ENCODE results near the gene DNAJC24. TPM values are rescaled to one million over a fixed set of nuclear protein-coding genes. Genes with fewer than 3 reads are reported as not detected.

DNAJC24 gene
- total RNA-seq, 2 experiments from 2014 or later = 6.5 to 7.5 TPM

- Mint-ChIP-seq H3K36me3 (ENCODE audit: low read depth) (no peaks in the 10 kb centered on the region), H3K27me3 (peaks cover 11% of the 10 kb centered on the region), H3K4me3 (no peak overlapping the region), H3K4me1 (ENCODE audit: low read depth) (peaks cover 33% of the 10 kb centered on the region), H3K27ac (peak overlapping the region; percentile 3), H3K9me3 (no peaks in the 10 kb centered on the region)
- POLR2A ChIA-PET = no interaction called here
- Histone ChIP-seq H3K9me3 (ENCODE audit: control insufficient read depth in 1 of 2, insufficient read depth in 1 of 2, low read length in 2 of 2) (no peaks in the 10 kb centered on the region), H3K36me3 (ENCODE audit: insufficient read depth, low read length) (no peaks in the 10 kb centered on the region), H3K4me3 (ENCODE audit: low read length) (no peak overlapping the region), H3K27ac (ENCODE audit: low read depth in 1 of 2, low read length in 2 of 2) (no peak overlapping the region), H3K4me1 (ENCODE audit: insufficient read depth, low read length) (peaks cover 7% of the 10 kb centered on the region), H3K27me3 (ENCODE audit: control insufficient read depth in 1 of 2, insufficient read depth in 2 of 2, low read length in 2 of 2) (no peaks in the 10 kb centered on the region)
- no peak for ATAC-seq (ENCODE audit: poor library complexity)
- intact Hi-C loops (cut with DNase I, micrococcal nuclease) = loop anchor here (10.0 kb wide), 2 partner anchors 143 to 1223 kb away; partner anchors contain the start of genes EIF3M (in 1 of the 2), ELP4 (in 1 of the 2) and IMMP1L (in 1 of the 2)
- CTCF ChIA-PET = no interaction called here
- TF ChIP-seq, protein P1, sequence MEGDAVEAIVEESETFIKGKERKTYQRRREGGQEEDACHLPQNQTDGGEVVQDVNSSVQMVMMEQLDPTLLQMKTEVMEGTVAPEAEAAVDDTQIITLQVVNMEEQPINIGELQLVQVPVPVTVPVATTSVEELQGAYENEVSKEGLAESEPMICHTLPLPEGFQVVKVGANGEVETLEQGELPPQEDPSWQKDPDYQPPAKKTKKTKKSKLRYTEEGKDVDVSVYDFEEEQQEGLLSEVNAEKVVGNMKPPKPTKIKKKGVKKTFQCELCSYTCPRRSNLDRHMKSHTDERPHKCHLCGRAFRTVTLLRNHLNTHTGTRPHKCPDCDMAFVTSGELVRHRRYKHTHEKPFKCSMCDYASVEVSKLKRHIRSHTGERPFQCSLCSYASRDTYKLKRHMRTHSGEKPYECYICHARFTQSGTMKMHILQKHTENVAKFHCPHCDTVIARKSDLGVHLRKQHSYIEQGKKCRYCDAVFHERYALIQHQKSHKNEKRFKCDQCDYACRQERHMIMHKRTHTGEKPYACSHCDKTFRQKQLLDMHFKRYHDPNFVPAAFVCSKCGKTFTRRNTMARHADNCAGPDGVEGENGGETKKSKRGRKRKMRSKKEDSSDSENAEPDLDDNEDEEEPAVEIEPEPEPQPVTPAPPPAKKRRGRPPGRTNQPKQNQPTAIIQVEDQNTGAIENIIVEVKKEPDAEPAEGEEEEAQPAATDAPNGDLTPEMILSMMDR (IDR thresholded peaks at IDR 0.05) = no peak
- peak in 1 of 14 experiments; percentile 33 for DNase-seq
These were observed 7.9 kb upstream of the DNAJC24 start for GRCh38 chr11:31361743-31362142.

- ChIA-PET POLR2A (interaction anchor here (1.1 kb wide), 1 partner anchor 1044 kb away, joined by 6 read pairs; the partner anchor contains the start of gene ARL14EP), CTCF (no interaction called here)
- Mint-ChIP-seq H3K36me3 (ENCODE audit: low read depth) (peaks cover 7% of the 10 kb centered on the region), H3K27me3 (peaks cover 8% of the 10 kb centered on the region), H3K4me1 (ENCODE audit: low read depth) (peaks cover 63% of the 10 kb centered on the region), H3K4me3 (peak overlapping the region; percentile 9), H3K27ac (no peak overlapping the region), H3K9me3 (no peaks in the 10 kb centered on the region)
- Histone ChIP-seq H3K27me3 (ENCODE audit: control insufficient read depth in 1 of 2, insufficient read depth in 2 of 2, low read length in 2 of 2) (no peaks in the 10 kb centered on the region), H3K27ac (ENCODE audit: low read depth in 1 of 2, low read length in 2 of 2) (no peak overlapping the region), H3K9me3 (ENCODE audit: control insufficient read depth in 1 of 2, insufficient read depth in 1 of 2, low read length in 2 of 2) (no peaks in the 10 kb centered on the region), H3K4me1 (ENCODE audit: insufficient read depth, low read length) (peaks cover 20% of the 10 kb centered on the region), H3K36me3 (ENCODE audit: insufficient read depth, low read length) (no peaks in the 10 kb centered on the region), H3K4me3 (ENCODE audit: low read length) (no peak overlapping the region)
- TF ChIP-seq, protein P1 (IDR thresholded peaks at IDR 0.05) = no peak
- ATAC-seq (ENCODE audit: poor library complexity) (no peak), DNase-seq (peak in 4 of 14 experiments; percentile 30 to 58 (median 51))
- intact Hi-C loops (cut with DNase I, micrococcal nuclease) = loop anchor here (2.0 to 10.0 kb wide), 5 partner anchors 20 to 1218 kb away; partner anchors contain the start of genes ELP4 (in 2 of the 2), IMMP1L (in 2 of the 2) and EIF3M (in 1 of the 2)
These were observed 2.9 kb upstream of the DNAJC24 start for GRCh38 chr11:31366795-31367194.

- Histone ChIP-seq H3K9me3 (ENCODE audit: control insufficient read depth in 1 of 2, insufficient read depth in 1 of 2, low read length in 2 of 2) (no peaks in the 10 kb centered on the region), H3K36me3 (ENCODE audit: insufficient read depth, low read length) (no peaks in the 10 kb centered on the region), H3K4me3 (ENCODE audit: low read length) (no peak overlapping the region), H3K4me1 (ENCODE audit: insufficient read depth, low read length) (no peaks in the 10 kb centered on the region), H3K27ac (ENCODE audit: low read depth in 1 of 2, low read length in 2 of 2) (no peak overlapping the region), H3K27me3 (ENCODE audit: control insufficient read depth in 1 of 2, insufficient read depth in 2 of 2, low read length in 2 of 2) (no peaks in the 10 kb centered on the region)
- ChIA-PET POLR2A (no interaction called here), CTCF (no interaction called here)
- DNase-seq = no peak
- peaks cover 52% of the 10 kb centered on the region for H3K4me1 Mint-ChIP-seq (ENCODE audit: low read depth)
- intact Hi-C loops (cut with DNase I, micrococcal nuclease) = no loop called here
- no peaks in the 10 kb centered on the region for H3K27me3 Mint-ChIP-seq
- TF ChIP-seq, protein P1 (IDR thresholded peaks at IDR 0.05) = no peak
- H3K9me3 Mint-ChIP-seq = no peaks in the 10 kb centered on the region
- peaks cover 30% of the 10 kb centered on the region for H3K36me3 Mint-ChIP-seq (ENCODE audit: low read depth)
- H3K27ac Mint-ChIP-seq = no peak overlapping the region
- ATAC-seq (ENCODE audit: poor library complexity) = no peak
- H3K4me3 Mint-ChIP-seq = no peak overlapping the region
These were observed 6.2 kb downstream of the DNAJC24 start for GRCh38 chr11:31375879-31376278.

Data from CD4-positive, alpha-beta T cell (primary cell).